Activated T-helper 1 cell treated with Interleukin-2 at 50 U/mL for 16 hours (primary cell): Measurements from ENCODE around the gene HNRNPUL1.
"Not testable (repeated sequence)": the region's sequence is repeated elsewhere in the genome, so short reads cannot be mapped to it uniquely, and the experiment has no call there.

Source experiments
- DNase-seq: peaks from one replicate; pipeline ENCODE4 v3.0.0-alpha.2; 2020; ENCODE audit warnings: low read depth

Gene HNRNPUL1

GRCh38 chr19:41325947-41326706, 62.0 kb downstream of the HNRNPUL1 start:
- DNase-seq, result no peak

GRCh38 chr19:41327076-41327575, 63.0 kb downstream of the HNRNPUL1 start:
- DNase-seq, result no peak

- peak; percentile 73 for DNase-seq
Measured at GRCh38 chr19:41327576-41328156, 63.5 kb downstream of the HNRNPUL1 start.

- no peak for DNase-seq
Measured at GRCh38 chr19:41328157-41328841, 64.1 kb downstream of the HNRNPUL1 start.

GRCh38 chr19:41328842-41329225, 64.7 kb downstream of the HNRNPUL1 start:
- DNase-seq, result no peak

GRCh38 chr19:41330481-41330880, 66.3 kb downstream of the HNRNPUL1 start:
- no peak for DNase-seq

- no peak for DNase-seq
Measured at GRCh38 chr19:41330946-41331678, 66.9 kb downstream of the HNRNPUL1 start.

GRCh38 chr19:41332000-41332399, 67.8 kb downstream of the HNRNPUL1 start:
- no peak for DNase-seq

- no peak for DNase-seq
Measured at GRCh38 chr19:41332468-41332867, 68.3 kb downstream of the HNRNPUL1 start.

- DNase-seq, result no peak
Measured at GRCh38 chr19:41334793-41335192, 70.6 kb downstream of the HNRNPUL1 start.

- DNase-seq, result no peak
Measured at GRCh38 chr19:41335467-41335866, 71.3 kb downstream of the HNRNPUL1 start.

- no peak for DNase-seq
Measured at GRCh38 chr19:41339936-41340335, 75.8 kb downstream of the HNRNPUL1 start.

- no peak for DNase-seq
Measured at GRCh38 chr19:41341669-41342490, 77.7 kb downstream of the HNRNPUL1 start.

- DNase-seq, result no peak
Measured at GRCh38 chr19:41344162-41344561, 80.0 kb downstream of the HNRNPUL1 start.

- DNase-seq, result not testable (repeated sequence)
Measured at GRCh38 chr19:41346916-41347315, 82.7 kb downstream of the HNRNPUL1 start.

GRCh38 chr19:41350735-41351338, 86.7 kb downstream of the HNRNPUL1 start:
- no peak for DNase-seq

GRCh38 chr19:41351339-41352245, 87.4 kb downstream of the HNRNPUL1 start:
- DNase-seq, result peak; percentile 72

GRCh38 chr19:41352279-41352608, 88.1 kb downstream of the HNRNPUL1 start:
- no peak for DNase-seq

GRCh38 chr19:41352609-41353465, 88.7 kb downstream of the HNRNPUL1 start:
- DNase-seq, result peak; percentile 69
